ENCODE results near the gene WDR64. TPM values are rescaled to one million over a fixed set of nuclear protein-coding genes. Genes with fewer than 3 reads are reported as not detected.

The WDR64 gene
- total RNA-seq, 6 experiments from 2014 or later = 0.17 to 0.27 TPM; not detected in 4

DNA sequence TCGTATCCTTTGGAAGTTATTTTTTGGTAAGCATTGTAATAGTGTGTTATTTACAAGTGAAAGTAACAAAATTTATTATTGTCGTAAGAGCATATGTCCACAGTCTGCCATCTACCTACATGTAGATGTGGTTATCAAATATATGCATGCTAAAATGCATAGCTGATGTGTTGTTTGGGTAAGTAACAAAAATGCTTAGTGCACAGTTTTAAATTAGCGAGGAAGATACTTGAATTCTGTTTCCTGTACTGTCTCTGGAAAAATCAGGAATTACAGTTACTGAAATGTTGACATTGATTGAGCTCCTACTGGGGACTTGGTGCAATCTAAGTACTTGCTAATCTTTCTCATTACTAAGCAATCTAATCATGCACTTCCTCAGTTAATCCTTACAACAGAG lies 14.3 kb downstream of the WDR64 start:
- Histone ChIP-seq H3K27ac (no peak overlapping the region), H3K4me1 (no peaks in the 10 kb centered on the region), H3K9me3 (no peaks in the 10 kb centered on the region), H3K36me3 (no peaks in the 10 kb centered on the region), H3K4me3 (no peak overlapping the region), H3K27me3 (no peaks in the 10 kb centered on the region)
- ATAC-seq = no peak
- no peak for DNase-seq
- intact Hi-C loops (cut with DNase I) = no loop called here
- no peak for TF ChIP-seq POLR2A (IDR thresholded peaks at IDR 0.05)
- TF ChIP-seq, protein P1, sequence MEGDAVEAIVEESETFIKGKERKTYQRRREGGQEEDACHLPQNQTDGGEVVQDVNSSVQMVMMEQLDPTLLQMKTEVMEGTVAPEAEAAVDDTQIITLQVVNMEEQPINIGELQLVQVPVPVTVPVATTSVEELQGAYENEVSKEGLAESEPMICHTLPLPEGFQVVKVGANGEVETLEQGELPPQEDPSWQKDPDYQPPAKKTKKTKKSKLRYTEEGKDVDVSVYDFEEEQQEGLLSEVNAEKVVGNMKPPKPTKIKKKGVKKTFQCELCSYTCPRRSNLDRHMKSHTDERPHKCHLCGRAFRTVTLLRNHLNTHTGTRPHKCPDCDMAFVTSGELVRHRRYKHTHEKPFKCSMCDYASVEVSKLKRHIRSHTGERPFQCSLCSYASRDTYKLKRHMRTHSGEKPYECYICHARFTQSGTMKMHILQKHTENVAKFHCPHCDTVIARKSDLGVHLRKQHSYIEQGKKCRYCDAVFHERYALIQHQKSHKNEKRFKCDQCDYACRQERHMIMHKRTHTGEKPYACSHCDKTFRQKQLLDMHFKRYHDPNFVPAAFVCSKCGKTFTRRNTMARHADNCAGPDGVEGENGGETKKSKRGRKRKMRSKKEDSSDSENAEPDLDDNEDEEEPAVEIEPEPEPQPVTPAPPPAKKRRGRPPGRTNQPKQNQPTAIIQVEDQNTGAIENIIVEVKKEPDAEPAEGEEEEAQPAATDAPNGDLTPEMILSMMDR (IDR thresholded peaks at IDR 0.05) = no peak
- 62% methylated on average over 3 of the region's 3 CpGs for WGBS (ENCODE audit: insufficient coverage, low coverage, low lambda C conversion rate, missing lambda C conversion rate)

DNA sequence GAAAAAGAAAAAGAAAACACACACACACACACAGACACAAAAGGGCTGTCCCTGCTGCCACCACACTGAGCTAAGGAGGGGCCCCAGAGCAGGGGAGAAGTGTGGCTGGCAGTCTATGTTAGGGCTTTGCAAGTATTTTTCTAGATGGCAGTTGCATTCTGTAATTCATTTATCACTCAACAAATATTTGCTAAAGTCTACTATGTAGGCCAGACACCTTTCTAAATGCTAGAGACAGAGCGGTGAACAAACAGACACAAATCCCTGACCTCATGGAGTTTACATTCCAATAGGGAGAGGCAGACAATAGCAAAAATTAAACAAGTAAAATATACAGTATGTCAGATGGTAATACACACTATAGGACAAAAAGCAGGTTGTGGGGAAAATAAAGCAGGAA lies 20.2 kb downstream of the WDR64 start:
- DNase-seq = no peak

DNA sequence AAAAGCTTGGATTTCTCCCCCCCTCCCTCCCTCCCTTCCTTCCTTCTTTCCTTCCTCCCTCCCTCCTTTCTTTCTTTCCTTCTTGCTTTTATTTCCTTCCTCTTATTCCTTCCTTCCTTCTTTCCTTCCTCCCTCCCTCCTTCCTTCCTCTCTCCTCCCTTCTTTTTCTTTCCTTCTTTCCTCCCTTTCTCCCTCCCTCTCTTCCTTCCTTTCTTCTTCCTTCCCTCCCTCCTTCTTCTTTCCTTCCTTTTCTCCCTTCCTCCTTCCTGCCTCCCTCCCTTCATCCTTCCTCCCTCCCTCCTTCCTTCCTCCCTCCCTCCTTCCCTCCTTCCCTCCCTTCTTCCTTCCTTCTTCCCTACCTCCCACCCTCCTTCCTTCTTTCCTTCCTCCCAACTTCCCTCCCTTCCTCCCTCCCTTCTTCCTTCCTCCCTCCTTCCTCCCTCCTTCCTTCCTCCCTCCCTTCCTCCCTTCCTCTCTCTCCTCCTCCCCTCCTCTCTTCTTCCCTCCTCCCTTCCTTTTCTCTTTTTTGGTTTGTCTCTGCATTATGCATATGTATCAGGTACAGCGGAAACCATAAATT lies 22.8 kb downstream of the WDR64 start:
- no peaks in the 10 kb centered on the region for H3K36me3 ChIP-seq
- H3K27ac ChIP-seq = no peak overlapping the region
- intact Hi-C loops (cut with DNase I) = no loop called here
- no peaks in the 10 kb centered on the region for H3K9me3 ChIP-seq
- H3K27me3 ChIP-seq = no peaks in the 10 kb centered on the region
- no peak for ATAC-seq
- no peaks in the 10 kb centered on the region for H3K4me1 ChIP-seq
- WGBS (ENCODE audit: insufficient coverage, low coverage, low lambda C conversion rate, missing lambda C conversion rate) = 100% methylated on average over 1 of the region's 1 CpG
- DNase-seq = no peak
- TF ChIP-seq, protein P1 (IDR thresholded peaks at IDR 0.05) = no peak
- no peak for TF ChIP-seq POLR2A (IDR thresholded peaks at IDR 0.05)
- no peak overlapping the region for H3K4me3 ChIP-seq

More for the DNA sequence above, 20.2 kb downstream of the WDR64 start:
- no peak overlapping the region for H3K27ac ChIP-seq
- H3K27me3 ChIP-seq = no peaks in the 10 kb centered on the region
- no peaks in the 10 kb centered on the region for H3K36me3 ChIP-seq
- no peaks in the 10 kb centered on the region for H3K4me1 ChIP-seq
- peak in 3 of 4 donors; percentile 72 to 79 (median 73) for ATAC-seq
- no peak for TF ChIP-seq POLR2A (IDR thresholded peaks at IDR 0.05)
- TF ChIP-seq, protein P1 (IDR thresholded peaks at IDR 0.05) = no peak
- WGBS (ENCODE audit: insufficient coverage, low coverage, low lambda C conversion rate, missing lambda C conversion rate) = 29% methylated on average over 1 of the region's 1 CpG
- H3K9me3 ChIP-seq = no peaks in the 10 kb centered on the region
- H3K4me3 ChIP-seq = no peak overlapping the region
- intact Hi-C loops (cut with DNase I) = no loop called here

DNA sequence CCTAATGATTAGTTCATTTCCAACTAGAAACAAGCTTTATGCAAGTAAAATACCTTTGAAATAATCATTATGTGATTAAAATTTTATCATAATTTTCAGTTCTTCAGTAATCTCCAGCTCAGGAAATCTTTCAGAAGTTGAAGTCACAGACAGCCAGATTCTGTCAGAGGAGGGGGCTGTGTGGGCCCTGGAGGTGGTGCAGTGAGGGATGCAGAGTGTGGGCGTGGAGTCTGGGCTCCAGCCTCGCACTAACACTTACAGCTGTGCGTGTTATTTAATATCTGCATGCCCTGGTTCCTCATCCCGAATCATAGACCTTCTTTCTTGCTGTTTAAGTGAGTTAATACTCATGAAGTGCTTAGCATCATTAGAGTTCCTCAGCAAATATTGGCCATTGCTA lies 23.9 kb downstream of the WDR64 start:
- Histone ChIP-seq H3K27ac (no peak overlapping the region), H3K36me3 (no peaks in the 10 kb centered on the region), H3K9me3 (no peaks in the 10 kb centered on the region), H3K27me3 (no peaks in the 10 kb centered on the region), H3K4me3 (no peak overlapping the region), H3K4me1 (no peaks in the 10 kb centered on the region)
- no peak for TF ChIP-seq POLR2A (IDR thresholded peaks at IDR 0.05)
- TF ChIP-seq, protein P1 (IDR thresholded peaks at IDR 0.05) = no peak
- 70% methylated on average over 4 of the region's 4 CpGs for WGBS (ENCODE audit: insufficient coverage, low coverage, low lambda C conversion rate, missing lambda C conversion rate)
- ATAC-seq = no peak
- no peak for DNase-seq
- intact Hi-C loops (cut with DNase I) = no loop called here

DNA sequence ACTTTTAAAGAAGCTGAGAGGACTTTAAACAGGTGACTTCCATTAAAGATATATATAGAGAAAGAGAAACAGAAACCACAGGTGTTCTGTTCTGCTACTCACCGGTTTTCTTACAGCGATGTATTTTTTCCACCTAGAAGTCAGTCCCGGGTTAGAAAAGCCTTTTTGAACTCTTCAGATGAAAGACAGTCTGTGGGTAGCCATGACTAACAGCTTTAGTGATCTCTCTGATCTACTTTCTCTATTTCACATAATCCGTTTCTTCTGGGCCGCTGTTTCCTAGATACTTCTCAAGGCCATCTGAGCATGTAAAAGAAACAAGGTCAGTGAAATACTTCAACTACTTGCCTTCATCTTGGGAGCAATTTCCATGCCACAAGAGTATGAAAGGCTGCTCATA lies 25.1 kb downstream of the WDR64 start:
- intact Hi-C loops (cut with DNase I) = no loop called here
- DNase-seq (no peak), ATAC-seq (no peak)
- no peaks in the 10 kb centered on the region for H3K27me3 ChIP-seq
- H3K4me1 ChIP-seq = no peaks in the 10 kb centered on the region
- no peaks in the 10 kb centered on the region for H3K9me3 ChIP-seq
- 80% methylated on average over 5 of the region's 5 CpGs for WGBS (ENCODE audit: insufficient coverage, low coverage, low lambda C conversion rate, missing lambda C conversion rate)
- H3K4me3 ChIP-seq = no peak overlapping the region
- no peak for TF ChIP-seq POLR2A (IDR thresholded peaks at IDR 0.05)
- TF ChIP-seq, protein P1 (IDR thresholded peaks at IDR 0.05) = no peak
- H3K36me3 ChIP-seq = no peaks in the 10 kb centered on the region
- H3K27ac ChIP-seq = no peak overlapping the region
